Immature natural killer cell (primary cell): ENCODE results near the gene BEGAIN. TPM values are rescaled to one million over a fixed set of nuclear protein-coding genes. Genes with fewer than 3 reads are reported as not detected.

Source experiments
- DNase-seq, 3 donors: peaks; one replicate each; pipeline ENCODE4 v3.0.0; 2022; ENCODE audit warnings: mixed read lengths in 1 of 3
- H3K27ac Mint-ChIP-seq, 6 donors: one replicate each; pipeline ENCODE4 v1.8.0; 2020; ENCODE audit warnings: mixed read lengths in 6 of 6, mild to moderate bottlenecking in 5 of 6, inconsistent platforms in 4 of 6, moderate library complexity in 3 of 6
- H3K27me3 Mint-ChIP-seq, 3 donors: one replicate each; pipeline ENCODE4 v1.8.0; 2020 to 2021; ENCODE audit warnings: low read depth in 3 of 3, mild to moderate bottlenecking in 3 of 3, mixed read lengths in 3 of 3, moderate library complexity in 3 of 3, inconsistent platforms in 1 of 3
- H3K36me3 Mint-ChIP-seq, 3 donors: one replicate each; pipeline ENCODE4 v1.8.0; 2020; ENCODE audit warnings: mixed read lengths in 3 of 3, inconsistent platforms in 2 of 3, mild to moderate bottlenecking in 2 of 3
- H3K4me1 Mint-ChIP-seq, 2 donors: one replicate each; pipeline ENCODE4 v1.8.0; 2020; ENCODE audit warnings: inconsistent platforms in 2 of 2, mild to moderate bottlenecking in 2 of 2, mixed read lengths in 2 of 2, moderate library complexity in 1 of 2
- H3K4me3 Mint-ChIP-seq, 5 donors: one replicate each; pipeline ENCODE4 v1.8.0; 2020; ENCODE audit warnings: mild to moderate bottlenecking in 5 of 5, mixed read lengths in 5 of 5, inconsistent platforms in 3 of 5, moderate library complexity in 3 of 5
- H3K9me3 Mint-ChIP-seq, 6 donors: one replicate each; pipeline ENCODE4 v1.8.0; 2020; ENCODE audit warnings: mild to moderate bottlenecking in 6 of 6, mixed read lengths in 6 of 6, inconsistent platforms in 4 of 6, moderate library complexity in 3 of 6
- polyA plus RNA-seq, 3 donors: library from polyadenylated mRNA; unstranded; fragments of 300-500 nt; fragmentation: Illumina TruSeq; gene quantifications; one replicate each; pipeline ENCODE4 v1.2.3, GENCODE V29; 2021

The BEGAIN gene, protein sequence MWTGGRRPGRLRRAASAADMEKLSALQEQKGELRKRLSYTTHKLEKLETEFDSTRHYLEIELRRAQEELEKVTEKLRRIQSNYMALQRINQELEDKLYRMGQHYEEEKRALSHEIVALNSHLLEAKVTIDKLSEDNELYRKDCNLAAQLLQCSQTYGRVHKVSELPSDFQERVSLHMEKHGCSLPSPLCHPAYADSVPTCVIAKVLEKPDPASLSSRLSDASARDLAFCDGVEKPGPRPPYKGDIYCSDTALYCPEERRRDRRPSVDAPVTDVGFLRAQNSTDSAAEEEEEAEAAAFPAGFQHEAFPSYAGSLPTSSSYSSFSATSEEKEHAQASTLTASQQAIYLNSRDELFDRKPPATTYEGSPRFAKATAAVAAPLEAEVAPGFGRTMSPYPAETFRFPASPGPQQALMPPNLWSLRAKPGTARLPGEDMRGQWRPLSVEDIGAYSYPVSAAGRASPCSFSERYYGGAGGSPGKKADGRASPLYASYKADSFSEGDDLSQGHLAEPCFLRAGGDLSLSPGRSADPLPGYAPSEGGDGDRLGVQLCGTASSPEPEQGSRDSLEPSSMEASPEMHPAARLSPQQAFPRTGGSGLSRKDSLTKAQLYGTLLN
- not detected for polyA plus RNA-seq

DNA sequence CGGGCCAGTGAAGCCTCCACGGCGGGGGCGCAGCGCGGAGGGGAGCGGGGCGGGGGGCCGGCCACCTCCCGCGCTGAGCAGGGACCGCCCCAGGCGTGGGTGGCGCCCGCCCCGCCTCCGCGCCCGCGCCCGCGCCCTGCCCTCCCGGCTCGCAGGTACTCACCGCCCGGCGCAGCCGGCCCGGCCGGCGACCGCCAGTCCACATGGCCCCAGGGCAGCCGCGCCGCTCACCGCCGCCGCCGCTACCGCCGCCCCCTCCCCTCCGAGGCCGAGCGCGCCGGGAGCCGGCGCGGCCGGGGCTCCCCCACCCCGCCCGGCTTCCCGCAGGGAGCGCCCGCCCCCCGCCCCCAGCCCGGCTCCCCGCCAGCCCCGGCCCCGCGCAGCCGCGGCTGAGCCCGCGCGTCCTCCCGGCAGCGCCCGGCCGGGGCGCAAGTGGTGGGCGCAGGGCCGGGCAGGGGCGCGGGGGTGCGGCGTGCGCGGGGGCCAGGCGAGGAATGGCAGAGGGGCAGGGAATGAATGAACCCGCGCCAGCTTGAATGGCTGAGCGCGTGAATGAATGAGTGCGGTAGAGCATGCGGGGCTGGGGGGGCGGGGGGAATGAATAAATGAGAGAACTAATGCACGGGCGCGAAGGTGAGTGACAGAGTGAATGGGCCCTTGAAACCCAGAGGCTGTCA lies at the start of gene BEGAIN:
TSS of gene BEGAIN (minus strand) at position 332 of the 677 bp plus-strand sequence. CDS start at position 205, 127 bp downstream.
- peaks cover 0 to 2% of the 10 kb centered on the region in 2 donors for H3K4me1 Mint-ChIP-seq
- no peak for DNase-seq
- peaks cover 0 to 3% (median 0%) of the 10 kb centered on the region in 3 donors for H3K36me3 Mint-ChIP-seq
- peak within 1 kb of the TSS; percentile 24 to 61 (median 46) for H3K4me3 Mint-ChIP-seq
- H3K9me3 Mint-ChIP-seq: peaks cover 0 to 1% (median 0%) of the 10 kb centered on the region in 6 donors
- H3K27me3 Mint-ChIP-seq: peaks cover 0 to 11% (median 6%) of the 10 kb centered on the region in 3 donors
- H3K27ac Mint-ChIP-seq: no peak within 1 kb of the TSS

DNA sequence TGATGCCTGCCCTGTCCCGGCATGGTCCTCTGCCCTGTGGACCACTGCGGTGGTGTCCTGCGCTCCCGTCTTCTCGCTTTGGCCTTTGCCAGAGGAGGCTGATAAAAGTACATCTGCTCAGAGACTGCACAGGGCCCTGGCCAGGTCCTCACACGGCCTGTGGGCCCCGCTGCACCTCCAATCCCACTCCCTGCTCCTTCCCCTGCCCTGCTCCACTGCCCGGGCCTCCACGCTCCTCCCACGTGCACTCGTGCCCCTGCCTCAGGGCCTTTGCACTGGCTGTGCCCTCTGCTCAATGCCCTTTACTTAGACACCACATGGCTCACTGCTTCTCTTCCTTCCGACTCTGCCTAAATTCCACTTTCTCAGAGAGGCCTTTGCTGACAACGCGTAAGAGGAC lies 49.3 kb upstream of the BEGAIN start:
- Mint-ChIP-seq H3K9me3 (no peaks in the 10 kb centered on the region), H3K36me3 (no peaks in the 10 kb centered on the region), H3K4me3 (no peak overlapping the region), H3K4me1 (peaks cover 28 to 29% of the 10 kb centered on the region in 2 donors), H3K27me3 (peaks cover 21 to 29% (median 27%) of the 10 kb centered on the region in 3 donors), H3K27ac (no peak overlapping the region)
- DNase-seq: no peak

DNA sequence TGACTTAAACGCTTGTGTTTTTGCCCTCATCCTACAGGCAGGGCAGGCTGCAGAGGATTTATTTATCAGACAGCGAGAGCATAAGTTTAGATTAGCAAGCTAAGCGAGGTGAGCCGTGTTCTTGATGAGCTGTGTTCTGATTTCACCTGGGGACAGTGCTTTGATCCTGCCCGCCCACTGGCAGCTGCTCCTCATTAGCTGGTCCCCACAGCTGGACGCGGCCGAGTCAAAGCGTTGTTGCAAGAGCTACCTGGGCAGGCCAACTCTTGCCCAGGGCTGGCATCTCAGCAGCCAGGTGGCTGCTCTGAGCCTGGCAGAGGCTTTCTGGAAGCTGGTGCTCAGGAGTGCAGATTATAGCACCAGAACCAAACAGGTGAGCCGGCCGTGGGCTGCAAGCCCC lies 46.8 kb upstream of the BEGAIN start:
- no peak overlapping the region for H3K4me3 Mint-ChIP-seq
- peaks cover 3 to 4% of the 10 kb centered on the region in 2 donors for H3K4me1 Mint-ChIP-seq
- no peak for DNase-seq
- no peak overlapping the region for H3K27ac Mint-ChIP-seq
- H3K9me3 Mint-ChIP-seq: no peaks in the 10 kb centered on the region
- H3K36me3 Mint-ChIP-seq: no peaks in the 10 kb centered on the region
- H3K27me3 Mint-ChIP-seq: peaks cover 13 to 19% (median 15%) of the 10 kb centered on the region in 3 donors

DNA sequence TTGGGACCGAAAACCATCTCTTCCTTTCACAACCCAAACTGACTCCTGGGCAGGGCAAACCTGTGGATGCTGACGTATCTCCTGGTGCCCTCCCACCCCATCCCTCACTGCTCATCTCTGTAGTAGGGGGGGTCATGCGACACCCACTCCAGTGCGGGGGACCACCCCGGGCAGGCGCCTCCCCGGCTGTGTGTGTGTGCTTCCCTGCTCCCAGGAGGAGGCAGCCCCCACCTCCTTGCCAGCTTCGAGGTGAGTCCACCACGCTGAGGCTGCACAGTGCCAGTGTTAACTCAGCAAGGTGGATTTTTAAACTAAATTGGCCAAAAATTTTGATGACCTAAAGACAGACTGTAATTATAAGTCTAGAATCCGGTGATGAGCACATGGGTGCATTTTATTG lies 46.2 kb upstream of the BEGAIN start:
- DNase-seq: no peak
- Mint-ChIP-seq H3K4me3 (no peak overlapping the region), H3K9me3 (no peaks in the 10 kb centered on the region), H3K36me3 (no peaks in the 10 kb centered on the region), H3K27ac (no peak overlapping the region), H3K4me1 (no peaks in the 10 kb centered on the region), H3K27me3 (peaks cover 15 to 19% (median 16%) of the 10 kb centered on the region in 3 donors)

DNA sequence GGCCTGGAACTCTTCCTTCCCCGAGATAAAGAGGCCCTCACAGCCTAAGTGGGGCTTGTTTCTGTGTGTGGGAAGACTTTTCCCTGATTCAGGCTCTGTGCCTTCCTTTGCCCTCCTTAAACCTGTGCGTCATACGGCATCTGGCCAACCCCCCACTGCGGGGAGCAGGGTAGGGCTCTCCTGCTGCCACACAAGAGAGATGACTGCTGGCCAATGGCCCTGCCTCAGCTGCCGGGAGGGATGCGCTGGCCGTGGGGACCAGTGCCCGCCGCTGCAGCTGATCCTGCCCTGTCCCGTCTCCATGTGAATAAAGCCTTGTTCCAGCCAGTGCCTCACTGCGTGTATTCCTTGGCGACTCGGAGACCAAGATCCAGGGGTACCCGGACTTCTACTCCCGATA lies 42.5 kb upstream of the BEGAIN start:
- DNase-seq: no peak
- Mint-ChIP-seq H3K27me3 (peaks cover 17 to 24% (median 20%) of the 10 kb centered on the region in 3 donors), H3K9me3 (peaks cover 0 to 2% (median under 1%) of the 10 kb centered on the region in 6 donors), H3K36me3 (peaks cover 0 to 5% (median 5%) of the 10 kb centered on the region in 3 donors), H3K4me3 (no peak overlapping the region), H3K27ac (no peak overlapping the region), H3K4me1 (no peaks in the 10 kb centered on the region)

DNA sequence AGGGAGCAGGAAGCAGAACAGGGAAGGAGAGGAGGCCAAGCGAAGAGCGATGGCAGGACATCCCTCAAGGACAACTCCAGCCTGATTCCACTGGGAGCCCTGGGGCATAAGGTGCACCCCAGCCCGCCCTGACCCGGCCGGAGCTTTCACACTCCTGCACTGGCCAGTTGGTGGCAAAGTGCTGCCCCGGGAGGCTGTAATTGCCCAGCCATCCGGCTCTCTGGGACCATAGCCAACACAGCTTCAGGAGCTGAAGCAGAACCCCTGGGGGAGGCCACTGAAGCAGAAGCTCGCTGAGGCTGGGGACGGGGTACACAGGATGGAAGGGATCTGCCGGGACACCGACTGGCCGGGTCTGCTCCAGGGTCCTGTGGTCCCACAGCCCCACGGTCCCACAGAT lies 41.9 kb upstream of the BEGAIN start:
- Mint-ChIP-seq H3K4me3 (no peak overlapping the region), H3K27ac (no peak overlapping the region), H3K36me3 (peaks cover 0 to 7% (median 7%) of the 10 kb centered on the region in 3 donors), H3K4me1 (no peaks in the 10 kb centered on the region), H3K9me3 (peaks cover 0 to 3% (median under 1%) of the 10 kb centered on the region in 6 donors), H3K27me3 (peaks cover 20 to 23% (median 20%) of the 10 kb centered on the region in 3 donors)
- DNase-seq: no peak

DNA sequence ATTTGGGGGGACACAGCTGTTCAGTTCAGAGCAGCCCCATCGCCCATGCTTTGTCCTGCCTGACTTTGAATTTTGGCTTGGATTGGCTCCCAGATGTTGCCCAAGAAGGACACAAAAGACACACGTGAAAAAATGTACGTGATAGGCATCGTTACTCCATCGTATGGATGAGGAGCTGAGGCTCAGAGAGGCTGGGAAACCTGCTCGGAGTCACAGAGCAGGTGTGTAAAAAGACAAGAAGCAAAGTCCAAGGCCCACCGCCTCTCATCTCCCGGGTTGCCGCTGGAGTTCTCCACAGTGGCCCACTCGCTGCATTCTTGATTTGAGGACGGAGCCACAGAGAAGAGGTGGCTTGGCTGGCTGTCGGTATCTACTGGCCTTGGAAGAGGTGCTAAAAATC lies 41.0 kb upstream of the BEGAIN start:
- Mint-ChIP-seq H3K9me3 (peaks cover 0 to 3% (median under 1%) of the 10 kb centered on the region in 6 donors), H3K4me3 (no peak overlapping the region), H3K4me1 (no peaks in the 10 kb centered on the region), H3K27ac (no peak overlapping the region), H3K36me3 (peaks cover 0 to 7% (median 7%) of the 10 kb centered on the region in 3 donors), H3K27me3 (peaks cover 20 to 21% (median 20%) of the 10 kb centered on the region in 3 donors)
- no peak for DNase-seq

DNA sequence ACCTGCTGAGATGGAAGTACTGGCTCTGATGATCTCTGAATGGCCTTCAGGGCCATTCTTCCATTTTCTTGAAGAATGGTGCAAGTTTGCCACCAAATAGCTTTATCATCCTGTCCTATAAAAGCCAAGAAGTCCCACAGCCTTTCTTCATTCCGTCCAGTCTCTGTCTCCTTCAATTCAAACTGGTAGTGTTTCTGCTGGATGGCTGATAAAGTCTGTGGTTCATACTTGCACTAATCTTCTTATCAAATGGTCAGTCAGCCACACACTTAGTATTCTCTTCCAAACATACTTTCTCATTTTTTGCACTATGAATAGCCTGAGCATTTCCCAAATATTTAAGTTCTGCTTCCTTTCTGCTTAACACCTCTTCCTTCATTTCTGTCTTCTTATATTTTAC lies 39.4 kb upstream of the BEGAIN start:
- Mint-ChIP-seq H3K27ac (no peak overlapping the region), H3K27me3 (peaks cover 16 to 19% (median 17%) of the 10 kb centered on the region in 3 donors), H3K36me3 (peaks cover 0 to 7% (median 7%) of the 10 kb centered on the region in 3 donors), H3K9me3 (peaks cover 0 to 3% (median under 1%) of the 10 kb centered on the region in 6 donors), H3K4me1 (no peaks in the 10 kb centered on the region), H3K4me3 (no peak overlapping the region)
- DNase-seq: no peak

DNA sequence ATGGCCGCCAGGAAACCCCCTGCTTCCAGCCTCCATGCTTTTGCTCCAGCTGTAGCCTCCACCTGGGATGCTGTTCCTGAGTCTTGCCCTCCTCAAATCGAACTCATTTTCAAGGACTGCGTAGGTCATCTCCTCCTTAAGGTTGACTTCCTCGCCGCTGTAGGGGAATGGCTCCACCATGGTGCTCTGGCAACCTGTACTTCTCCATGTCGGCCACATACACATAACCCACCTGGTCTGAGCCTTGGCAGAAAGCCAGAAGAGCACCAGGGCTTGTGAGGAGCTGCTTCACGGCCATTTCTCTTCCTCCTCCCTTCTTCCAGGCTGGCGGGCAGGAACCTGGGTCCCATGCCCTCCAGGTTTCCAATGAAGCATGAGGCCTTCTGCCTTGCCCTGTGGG lies 36.7 kb upstream of the BEGAIN start:
- DNase-seq: no peak
- Mint-ChIP-seq H3K9me3 (peaks cover 0 to 3% (median under 1%) of the 10 kb centered on the region in 6 donors), H3K27ac (no peak overlapping the region), H3K27me3 (peaks cover 16 to 21% (median 17%) of the 10 kb centered on the region in 3 donors), H3K4me3 (no peak overlapping the region), H3K36me3 (peaks cover 0 to 7% (median 7%) of the 10 kb centered on the region in 3 donors), H3K4me1 (peaks cover 3 to 4% of the 10 kb centered on the region in 2 donors)

DNA sequence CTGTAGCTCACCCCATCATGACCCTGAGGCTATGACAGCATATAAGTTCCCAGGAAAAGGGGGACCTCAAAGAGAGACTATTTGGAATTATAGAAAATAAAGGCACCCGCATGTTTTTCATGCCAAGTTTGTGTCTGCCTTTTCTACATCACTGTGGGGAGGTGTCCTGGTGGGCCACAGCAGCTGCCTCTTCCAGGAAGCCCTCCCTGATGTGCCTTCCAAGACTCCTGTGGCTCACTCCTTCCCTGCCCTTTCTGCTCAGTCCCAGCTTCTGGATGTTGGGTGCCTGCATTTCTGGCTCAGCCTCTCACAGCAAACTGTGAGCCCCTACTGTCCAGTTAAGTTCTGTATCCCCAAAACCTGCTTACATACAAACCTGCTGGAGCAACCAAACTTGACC lies 36.3 kb upstream of the BEGAIN start:
- Mint-ChIP-seq H3K27me3 (peaks cover 13 to 25% (median 19%) of the 10 kb centered on the region in 3 donors), H3K36me3 (peaks cover 0 to 7% (median 7%) of the 10 kb centered on the region in 3 donors), H3K27ac (no peak overlapping the region), H3K4me1 (peaks cover 7 to 8% of the 10 kb centered on the region in 2 donors), H3K4me3 (no peak overlapping the region), H3K9me3 (peaks cover 0 to 3% (median under 1%) of the 10 kb centered on the region in 6 donors)
- DNase-seq: no peak

DNA sequence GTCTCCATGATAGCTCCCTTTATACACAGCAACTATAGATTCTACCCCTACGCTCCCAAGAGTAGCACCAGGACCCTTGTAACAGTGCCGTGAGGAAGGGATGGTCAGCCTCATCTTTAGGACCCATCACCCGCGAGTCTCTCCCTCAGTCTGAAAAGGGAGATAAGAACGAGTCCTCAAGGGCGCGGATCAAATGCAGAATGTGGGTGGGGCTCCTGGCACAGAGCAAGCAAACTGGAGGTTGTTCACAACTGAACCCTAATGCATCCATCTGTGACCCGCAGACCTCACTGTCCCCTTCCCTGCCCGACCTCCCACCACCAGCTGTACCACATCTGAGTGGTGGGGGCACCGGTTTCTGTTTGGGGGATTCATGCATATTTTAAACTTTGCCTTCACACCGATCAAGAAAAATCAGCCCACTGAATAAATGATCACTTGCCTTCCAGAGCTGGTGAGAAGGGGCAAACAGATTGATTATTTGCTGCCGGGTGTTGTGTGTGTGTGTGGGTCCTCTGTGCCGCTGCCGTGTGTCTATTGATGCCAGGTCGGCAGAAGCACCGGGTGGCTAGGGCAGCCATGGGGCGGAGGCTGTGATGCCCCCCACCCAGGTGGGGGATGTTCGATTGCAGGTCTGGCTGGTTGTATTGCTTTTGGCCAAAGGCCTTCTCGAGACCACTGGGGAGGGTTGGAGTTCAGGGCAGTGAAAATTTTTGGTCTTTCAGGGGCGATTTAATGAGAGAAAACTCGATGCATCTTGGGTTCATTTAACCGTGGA lies 35.7 kb upstream of the BEGAIN start:
- Mint-ChIP-seq H3K27ac (peak overlapping the region in 1 of 6 donors; percentile 25), H3K9me3 (peaks cover 0 to 3% (median under 1%) of the 10 kb centered on the region in 6 donors), H3K4me3 (no peak overlapping the region), H3K4me1 (peaks cover 14 to 15% of the 10 kb centered on the region in 2 donors), H3K27me3 (peaks cover 10 to 29% (median 22%) of the 10 kb centered on the region in 3 donors), H3K36me3 (peaks cover 0 to 7% (median 7%) of the 10 kb centered on the region in 3 donors)
- DNase-seq: no peak

DNA sequence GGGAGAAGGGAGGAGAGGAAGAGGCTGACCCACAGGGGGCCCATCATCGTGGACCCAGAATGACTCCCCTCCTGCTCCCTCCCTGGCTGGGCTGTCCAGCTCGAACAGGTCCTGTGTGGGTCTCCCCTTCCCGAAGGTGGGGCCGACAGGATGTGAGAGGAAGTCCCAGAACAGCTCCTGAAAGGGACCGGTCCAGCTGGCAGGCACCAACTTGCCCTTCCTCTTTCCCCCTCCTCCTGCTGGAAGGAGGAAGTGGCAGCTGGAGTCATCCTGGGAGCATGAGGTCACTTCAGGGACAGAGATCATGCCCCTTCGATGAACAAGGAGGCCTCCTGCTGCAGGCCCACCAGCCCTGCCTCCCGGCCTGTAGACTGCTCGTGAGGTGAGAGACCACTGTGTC lies 35.0 kb upstream of the BEGAIN start:
- Mint-ChIP-seq H3K27me3 (peaks cover 11 to 30% (median 27%) of the 10 kb centered on the region in 3 donors), H3K27ac (no peak overlapping the region), H3K4me3 (no peak overlapping the region), H3K4me1 (peaks cover 21% of the 10 kb centered on the region in 2 donors), H3K36me3 (peaks cover under 1 to 7% (median 7%) of the 10 kb centered on the region in 3 donors), H3K9me3 (peaks cover 0 to 3% (median under 1%) of the 10 kb centered on the region in 6 donors)
- DNase-seq: no peak

DNA sequence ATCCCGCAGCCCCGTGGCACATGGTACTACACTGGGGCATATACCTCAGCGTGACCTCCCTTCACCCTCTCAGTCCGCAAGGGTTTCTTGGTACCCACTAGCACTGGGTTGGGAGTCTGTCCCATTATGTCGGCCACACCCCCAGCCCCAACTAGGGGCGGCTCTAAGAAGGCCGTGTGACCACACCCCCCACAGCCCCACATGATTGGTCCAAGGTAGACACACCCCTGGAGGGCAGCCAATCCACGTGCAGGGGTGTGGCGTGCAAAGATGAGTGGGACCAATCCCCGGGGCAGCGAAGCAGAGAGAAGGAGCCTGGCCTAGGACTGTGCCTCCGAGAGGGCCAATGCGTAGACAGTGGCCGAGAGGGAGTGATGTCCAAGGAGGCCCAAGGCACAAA lies 34.6 kb upstream of the BEGAIN start:
- Mint-ChIP-seq H3K27me3 (peaks cover 12 to 32% (median 27%) of the 10 kb centered on the region in 3 donors), H3K9me3 (peaks cover 0 to 3% (median 0%) of the 10 kb centered on the region in 6 donors), H3K4me1 (peaks cover 25 to 26% of the 10 kb centered on the region in 2 donors), H3K27ac (no peak overlapping the region), H3K4me3 (no peak overlapping the region), H3K36me3 (peaks cover 3 to 7% (median 7%) of the 10 kb centered on the region in 3 donors)
- no peak for DNase-seq
